GM13976 (cell line): ENCODE measurements around the gene C11orf98.
"Not testable (repeated sequence)": the region's sequence is repeated elsewhere in the genome, so short reads cannot be mapped to it uniquely, and the experiment has no call there.

Experiments used
- DNase-seq: peaks from one replicate; pipeline ENCODE4 v3.0.0; 2012; ENCODE audit warnings: low spot score
- in situ Hi-C: fragments of 300-500 bp; cut with MboI; formaldehyde crosslinking; loops from one replicate; pipeline ENCODE4 v1.12.0; 2022; ENCODE audit warnings: low sequenced_read_pairs, mixed read lengths, inconsistent platforms; ENCODE audit not compliant: unreplicated experiment
- TF ChIP-seq, protein P1 (sequence below): IDR thresholded peaks from 2 replicates; pipeline ENCODE4 v1.5.1; 2012; ENCODE audit warnings: borderline replicate concordance, mild to moderate bottlenecking; ENCODE audit not compliant: insufficient read depth; ENCODE audit errors: extremely low read depth, missing control alignments, control extremely low read depth

Gene C11orf98

DNA sequence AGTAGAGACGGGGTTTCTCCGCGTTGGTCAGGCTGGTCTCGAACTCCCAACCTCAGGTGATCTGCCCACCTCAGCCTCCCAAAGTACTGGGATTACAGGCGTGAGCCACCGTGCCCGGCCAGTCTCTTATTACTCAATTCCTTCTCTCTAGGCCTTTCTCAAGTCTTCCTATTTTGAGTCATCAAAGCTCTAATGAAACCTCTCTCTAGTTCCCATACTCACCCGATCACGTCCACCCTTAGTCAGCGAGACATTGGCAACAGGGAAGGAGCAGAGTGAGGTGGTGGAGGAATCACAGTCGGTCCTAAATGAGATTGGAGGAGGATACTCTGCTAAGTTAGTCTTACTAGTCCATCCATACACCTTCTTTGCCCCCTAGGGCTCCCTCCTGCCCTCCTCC lies 37.2 kb upstream of the C11orf98 start:
- in situ Hi-C loops, result no loop called here
- DNase-seq, result no peak
- TF ChIP-seq, protein P1, sequence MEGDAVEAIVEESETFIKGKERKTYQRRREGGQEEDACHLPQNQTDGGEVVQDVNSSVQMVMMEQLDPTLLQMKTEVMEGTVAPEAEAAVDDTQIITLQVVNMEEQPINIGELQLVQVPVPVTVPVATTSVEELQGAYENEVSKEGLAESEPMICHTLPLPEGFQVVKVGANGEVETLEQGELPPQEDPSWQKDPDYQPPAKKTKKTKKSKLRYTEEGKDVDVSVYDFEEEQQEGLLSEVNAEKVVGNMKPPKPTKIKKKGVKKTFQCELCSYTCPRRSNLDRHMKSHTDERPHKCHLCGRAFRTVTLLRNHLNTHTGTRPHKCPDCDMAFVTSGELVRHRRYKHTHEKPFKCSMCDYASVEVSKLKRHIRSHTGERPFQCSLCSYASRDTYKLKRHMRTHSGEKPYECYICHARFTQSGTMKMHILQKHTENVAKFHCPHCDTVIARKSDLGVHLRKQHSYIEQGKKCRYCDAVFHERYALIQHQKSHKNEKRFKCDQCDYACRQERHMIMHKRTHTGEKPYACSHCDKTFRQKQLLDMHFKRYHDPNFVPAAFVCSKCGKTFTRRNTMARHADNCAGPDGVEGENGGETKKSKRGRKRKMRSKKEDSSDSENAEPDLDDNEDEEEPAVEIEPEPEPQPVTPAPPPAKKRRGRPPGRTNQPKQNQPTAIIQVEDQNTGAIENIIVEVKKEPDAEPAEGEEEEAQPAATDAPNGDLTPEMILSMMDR, result no peak

DNA sequence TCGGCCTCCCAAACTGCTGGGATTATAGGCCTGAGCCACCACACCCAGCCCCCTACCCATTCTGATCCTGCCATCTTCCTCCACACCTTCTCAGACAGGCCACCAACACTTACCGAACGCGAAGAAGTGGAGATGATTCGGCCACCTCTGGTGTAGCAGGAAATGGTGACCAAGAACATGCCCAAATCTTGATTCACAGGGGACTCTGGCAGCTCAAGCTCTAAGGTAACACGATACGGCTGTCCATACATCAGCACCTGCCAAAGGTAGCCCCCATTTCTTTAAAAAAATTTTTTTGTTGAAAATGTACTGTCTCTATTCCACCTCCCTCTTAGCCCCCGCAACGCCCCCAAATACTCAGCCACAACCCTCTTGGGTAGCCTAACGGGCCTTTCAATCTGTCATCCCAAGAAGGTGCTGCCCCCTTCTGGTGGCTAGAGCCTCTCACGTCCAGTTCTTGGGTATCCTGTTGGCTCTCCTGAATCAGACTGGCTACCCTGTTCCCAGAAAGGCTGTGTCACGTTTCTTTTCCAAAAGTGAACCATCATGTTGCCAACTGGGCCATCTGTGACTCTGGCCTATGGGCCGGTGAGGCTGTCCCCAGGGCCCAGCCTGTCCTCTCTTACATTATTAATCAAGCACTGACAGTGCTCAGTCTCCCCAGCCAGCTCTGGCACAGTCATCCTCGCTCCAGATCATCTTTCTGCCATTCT lies 29.6 kb upstream of the C11orf98 start:
- in situ Hi-C loops, result loop anchor here (10.0 kb wide), 1 partner anchor 290 kb away; no protein-coding TSS in a partner anchor
- peak; percentile 84 for DNase-seq
- TF ChIP-seq, protein P1, result peak; percentile 88

DNA sequence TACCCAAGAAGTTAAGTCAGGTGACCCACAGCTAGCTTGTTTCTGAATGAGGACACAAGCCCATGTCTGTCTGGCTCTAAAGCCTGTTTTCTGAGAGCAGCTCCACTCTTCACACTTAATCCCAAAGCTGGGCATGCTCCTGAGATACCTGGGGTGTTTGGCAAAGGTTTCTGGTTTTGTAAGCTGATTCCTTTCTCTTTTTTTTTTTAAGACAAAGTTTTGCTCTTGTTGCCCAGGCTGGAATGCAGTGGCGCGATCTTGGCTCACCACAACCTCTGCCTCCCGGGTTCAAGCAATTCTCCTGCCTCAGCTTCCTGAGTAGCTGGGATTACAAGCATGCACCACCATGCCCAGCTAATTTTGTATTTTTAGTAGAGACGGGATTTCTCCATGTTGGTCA lies 28.6 kb upstream of the C11orf98 start:
- in situ Hi-C loops, result loop anchor here (10.0 kb wide), 1 partner anchor 289 kb away; no protein-coding TSS in a partner anchor
- not testable (repeated sequence) for DNase-seq

DNA sequence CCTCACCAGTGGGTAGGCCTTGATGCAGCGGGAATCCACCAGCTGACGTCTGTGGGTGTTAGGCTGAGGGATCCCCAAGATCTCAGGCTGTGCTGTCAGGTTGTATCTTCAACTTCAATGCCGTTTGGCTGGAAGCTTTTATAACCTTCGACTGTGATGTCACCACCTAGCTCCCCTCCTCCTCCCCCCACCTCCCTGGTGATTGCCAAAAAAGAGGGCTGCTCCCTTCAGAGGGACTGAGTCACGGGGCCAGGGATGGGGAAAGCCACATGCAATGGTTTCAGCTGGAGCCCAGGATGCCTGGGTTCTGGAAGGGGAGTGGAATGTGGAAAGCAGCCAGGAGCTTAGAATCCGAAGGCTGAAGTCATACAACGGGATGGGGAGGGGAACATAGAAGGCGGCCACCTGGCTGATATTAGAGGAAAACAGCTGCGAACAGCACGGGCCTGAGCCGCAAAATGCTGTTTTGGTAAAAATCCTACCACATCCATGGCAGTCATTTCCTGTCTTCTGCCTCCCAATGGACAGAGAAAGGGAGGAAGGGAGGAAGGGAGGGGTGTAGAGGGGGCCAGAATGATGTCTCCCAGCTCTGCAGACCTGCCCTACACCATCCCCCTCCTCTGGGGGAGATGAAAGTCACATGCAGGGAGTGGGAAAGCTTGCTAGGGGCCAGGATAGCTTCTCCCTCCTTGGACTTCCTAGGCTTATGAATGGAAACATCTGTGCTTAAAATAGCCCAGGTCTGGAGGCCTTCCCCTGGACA lies 24.6 kb upstream of the C11orf98 start, which contains the start of gene LRRN4CL:
Gene LRRN4CL, minus strand, starts transcription at position 110 of the 763 bp plus-strand sequence. CDS start 1,022 bp downstream, outside the sequence.
- DNase-seq, result no peak
- in situ Hi-C loops, result loop anchor here (10.0 kb wide), 1 partner anchor 285 kb away; no protein-coding TSS in a partner anchor
- TF ChIP-seq, protein P1, result no peak

DNA sequence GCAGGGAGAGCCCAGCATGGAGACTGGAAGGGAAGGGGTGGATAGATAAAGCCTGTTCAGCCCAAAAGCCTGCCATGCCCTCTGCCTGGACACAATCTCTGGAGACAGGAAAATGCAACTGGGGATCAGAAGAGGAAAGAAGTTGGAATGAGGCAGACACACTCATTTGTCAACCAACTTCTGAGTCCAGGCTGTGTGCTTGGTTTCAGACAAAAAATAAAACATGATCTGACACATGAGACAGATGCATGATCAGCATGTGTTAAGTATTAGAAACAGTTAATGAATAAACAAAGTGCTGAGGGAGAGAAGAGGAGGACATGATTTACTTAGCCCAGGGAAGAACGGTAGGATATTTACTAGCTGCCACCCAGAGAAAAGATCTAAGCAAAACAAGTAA lies 23.5 kb upstream of the C11orf98 start:
- no peak for DNase-seq
- in situ Hi-C loops, result no loop called here
- TF ChIP-seq, protein P1, result no peak

DNA sequence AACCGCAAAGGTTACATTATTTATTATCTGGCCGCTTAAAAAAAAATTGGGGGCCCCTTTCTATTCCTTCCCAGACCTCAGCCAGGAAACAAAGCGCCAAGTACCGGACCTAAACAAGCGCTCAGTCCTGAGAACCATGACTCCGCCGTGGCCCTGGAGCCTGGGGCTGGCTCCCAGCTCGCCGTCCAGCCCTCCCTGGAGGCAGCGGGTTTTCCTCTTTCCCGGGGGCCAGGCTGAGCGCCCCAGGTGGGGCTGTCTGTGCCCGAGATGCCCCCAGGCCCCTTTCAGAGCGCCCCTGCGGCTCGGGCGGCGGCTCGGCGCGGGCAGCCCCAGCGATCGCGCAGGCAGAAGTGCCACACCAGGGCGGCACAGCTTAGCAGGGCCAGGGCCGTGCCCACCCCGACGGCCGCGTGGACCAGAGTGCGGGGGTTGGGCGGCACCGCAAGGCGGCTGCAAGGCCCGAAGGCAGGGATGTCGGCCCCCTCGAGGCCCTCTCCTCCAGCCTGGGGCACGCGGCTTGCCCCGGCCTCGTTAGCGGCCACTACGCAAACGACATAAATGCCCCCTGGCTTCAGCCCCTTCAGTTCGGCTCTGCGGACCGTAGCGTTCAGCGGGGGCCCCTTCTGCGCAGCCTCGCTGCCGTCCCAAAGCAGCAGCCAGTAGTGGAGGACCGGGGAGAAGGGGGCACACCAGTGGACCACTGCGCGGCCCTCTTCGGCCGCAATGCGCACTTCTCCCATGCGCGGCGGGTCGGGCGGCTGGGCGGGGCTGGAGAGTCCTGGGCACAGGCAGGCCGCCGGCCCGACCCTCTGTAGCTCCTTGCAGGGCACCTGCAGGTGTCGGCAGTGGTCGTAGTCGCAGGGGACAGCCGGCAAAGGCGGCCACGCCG lies 22.7 kb upstream of the C11orf98 start:
- in situ Hi-C loops, result no loop called here
- DNase-seq, result no peak
- TF ChIP-seq, protein P1, result no peak

DNA sequence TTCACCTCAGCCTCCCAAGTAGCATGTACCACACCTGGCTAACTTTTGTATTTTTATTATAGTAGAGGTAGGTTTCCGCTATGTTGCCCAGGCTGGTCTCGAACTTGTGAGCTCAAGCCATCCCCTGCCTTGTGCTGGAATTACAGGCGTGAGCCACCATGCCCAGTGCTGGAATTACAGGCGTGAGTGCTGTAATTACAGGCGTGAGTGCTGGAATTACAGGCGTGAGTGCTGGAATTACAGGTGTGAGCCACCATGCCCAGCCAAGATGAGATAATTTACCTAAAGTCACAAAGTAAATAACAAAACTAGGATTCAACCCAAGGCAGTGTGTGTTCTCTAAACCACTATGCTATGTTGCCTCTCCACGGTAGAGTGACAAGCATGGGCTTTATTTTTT lies 17.5 kb upstream of the C11orf98 start:
- TF ChIP-seq, protein P1, result no peak
- DNase-seq, result no peak
- in situ Hi-C loops, result no loop called here
